IPS-20b (cell line): ENCODE measurements around the gene NEK1.
"Not testable (repeated sequence)": the region's sequence is repeated elsewhere in the genome, so short reads cannot be mapped to it uniquely, and the experiment has no call there.

Experiments
- H3K27ac ChIP-seq: one replicate; pipeline ENCODE4 v1.5.1; 2013; ENCODE audit warnings: low read length
- H3K27me3 ChIP-seq: 2 replicates; pipeline ENCODE4 v1.6.1; 2013; ENCODE audit warnings: mild to moderate bottlenecking, low read length, inconsistent platforms; ENCODE audit not compliant: insufficient read depth
- H3K36me3 ChIP-seq: 2 replicates; pipeline ENCODE4 v1.6.1; 2013; ENCODE audit warnings: low read depth, mild to moderate bottlenecking, inconsistent platforms, low read length, moderate library complexity; ENCODE audit not compliant: insufficient read depth
- H3K4me1 ChIP-seq: 2 replicates; pipeline ENCODE4 v1.6.1; 2013; ENCODE audit warnings: mild to moderate bottlenecking, control low read depth, inconsistent platforms, low read length, moderate library complexity; ENCODE audit not compliant: insufficient read depth
- H3K4me3 ChIP-seq: 2 replicates; pipeline ENCODE4 v1.5.1; 2013; ENCODE audit warnings: mild to moderate bottlenecking, low read length, inconsistent platforms
- H3K9ac ChIP-seq: 2 replicates; pipeline ENCODE4 v1.6.1; 2013; ENCODE audit warnings: low read depth, mild to moderate bottlenecking, inconsistent platforms, low read length, moderate library complexity
- H3K9me3 ChIP-seq: 2 replicates; pipeline ENCODE4 v1.6.1; 2013; ENCODE audit warnings: mild to moderate bottlenecking, low read depth, low read length, inconsistent platforms; ENCODE audit not compliant: insufficient read depth

The NEK1 gene

GRCh38 chr4:169438057-169438480 is 174.3 kb downstream of the NEK1 start:
- H3K9me3 ChIP-seq, result no peaks in the 10 kb centered on the region
- no peak overlapping the region for H3K4me3 ChIP-seq
- H3K4me1 ChIP-seq, result no peaks in the 10 kb centered on the region
- no peaks in the 10 kb centered on the region for H3K27me3 ChIP-seq
- H3K27ac ChIP-seq, result no peak overlapping the region
- H3K9ac ChIP-seq, result no peak overlapping the region
- H3K36me3 ChIP-seq, result no peaks in the 10 kb centered on the region

DNA sequence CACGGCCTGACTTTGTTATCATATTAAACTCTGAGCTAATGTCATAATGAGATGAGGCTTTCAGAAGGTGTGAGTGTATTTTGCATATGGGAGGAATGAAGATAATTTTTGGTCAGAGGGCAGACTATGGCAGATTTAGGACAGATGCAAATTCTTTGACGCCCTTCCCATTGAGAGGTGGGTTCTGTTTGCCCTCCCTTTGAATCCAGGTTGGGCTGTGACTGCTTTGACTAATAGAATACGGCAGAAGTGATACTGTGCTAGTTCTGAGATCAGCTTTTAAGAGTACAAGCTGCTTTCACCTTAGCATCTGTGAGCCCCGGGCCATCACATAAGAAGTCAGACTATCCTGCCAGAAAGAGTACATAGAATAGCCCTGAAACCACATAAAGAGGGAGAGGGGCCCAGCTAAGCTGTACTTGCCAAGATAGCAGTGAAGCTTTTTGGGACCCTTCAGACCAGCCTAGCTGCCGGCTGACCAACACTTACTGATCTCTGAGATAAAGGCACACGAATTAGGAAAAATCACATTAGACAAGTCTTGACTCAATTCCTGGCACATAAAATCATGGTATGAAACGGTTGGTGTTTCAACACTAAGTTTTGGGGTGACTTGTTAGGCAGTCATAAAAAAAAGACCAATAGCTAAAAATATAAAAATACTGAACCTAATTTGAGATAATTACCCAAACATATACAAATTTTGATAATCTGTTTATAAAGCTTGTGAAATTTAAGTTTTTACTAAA is 174.9 kb downstream of the NEK1 start:
- Histone ChIP-seq H3K4me3 (no peak overlapping the region), H3K27me3 (no peaks in the 10 kb centered on the region), H3K4me1 (no peaks in the 10 kb centered on the region), H3K9me3 (no peaks in the 10 kb centered on the region), H3K27ac (no peak overlapping the region), H3K9ac (no peak overlapping the region), H3K36me3 (no peaks in the 10 kb centered on the region)

DNA sequence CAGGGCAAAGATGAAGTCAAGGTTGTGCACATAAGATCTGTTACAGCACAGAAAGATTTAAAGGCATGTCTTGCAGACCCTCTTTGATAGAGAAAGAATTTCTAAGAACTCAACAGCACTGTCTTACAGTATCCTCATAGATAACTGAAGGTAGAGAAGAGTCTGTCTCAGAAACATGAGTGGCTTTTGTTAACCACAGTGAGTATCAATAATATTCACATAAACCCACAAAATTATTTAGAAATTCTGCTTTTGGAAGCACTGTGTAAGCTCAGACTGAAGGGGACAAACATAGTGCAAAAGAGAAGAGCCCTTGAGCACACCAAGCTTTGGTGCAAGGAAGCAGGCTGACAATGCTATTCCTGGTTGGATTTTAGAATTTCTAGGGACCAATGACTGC is 175.6 kb downstream of the NEK1 start:
- no peak overlapping the region for H3K4me3 ChIP-seq
- H3K4me1 ChIP-seq, result no peaks in the 10 kb centered on the region
- no peak overlapping the region for H3K9ac ChIP-seq
- H3K9me3 ChIP-seq, result no peaks in the 10 kb centered on the region
- H3K27ac ChIP-seq, result no peak overlapping the region
- H3K36me3 ChIP-seq, result no peaks in the 10 kb centered on the region
- no peaks in the 10 kb centered on the region for H3K27me3 ChIP-seq

DNA sequence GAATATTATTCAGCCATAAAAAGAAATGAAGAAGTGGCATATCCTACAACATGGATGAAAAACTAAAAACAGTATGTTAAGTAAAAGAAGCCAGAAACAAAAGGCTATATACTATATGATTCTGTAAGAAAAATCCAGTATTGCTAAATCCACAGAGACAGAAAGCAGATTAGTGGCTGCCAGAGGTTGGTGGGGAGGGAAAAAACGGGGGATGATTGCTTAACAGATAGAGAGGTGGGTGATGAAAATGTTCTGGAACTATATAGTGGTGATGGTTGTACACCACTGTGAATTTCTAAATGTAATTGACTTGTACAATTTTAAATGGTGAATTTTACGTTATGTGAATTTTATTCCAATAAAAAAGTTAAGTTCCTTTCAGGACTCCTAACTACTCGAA is 184.0 kb downstream of the NEK1 start:
- Histone ChIP-seq H3K27me3 (no peaks in the 10 kb centered on the region), H3K4me3 (no peak overlapping the region), H3K4me1 (no peaks in the 10 kb centered on the region), H3K9me3 (no peaks in the 10 kb centered on the region), H3K27ac (no peak overlapping the region), H3K36me3 (0 out of 2 replicates have a peak, but pooled peaks cover 11% of the 10 kb centered on the region), H3K9ac (no peak overlapping the region)

DNA sequence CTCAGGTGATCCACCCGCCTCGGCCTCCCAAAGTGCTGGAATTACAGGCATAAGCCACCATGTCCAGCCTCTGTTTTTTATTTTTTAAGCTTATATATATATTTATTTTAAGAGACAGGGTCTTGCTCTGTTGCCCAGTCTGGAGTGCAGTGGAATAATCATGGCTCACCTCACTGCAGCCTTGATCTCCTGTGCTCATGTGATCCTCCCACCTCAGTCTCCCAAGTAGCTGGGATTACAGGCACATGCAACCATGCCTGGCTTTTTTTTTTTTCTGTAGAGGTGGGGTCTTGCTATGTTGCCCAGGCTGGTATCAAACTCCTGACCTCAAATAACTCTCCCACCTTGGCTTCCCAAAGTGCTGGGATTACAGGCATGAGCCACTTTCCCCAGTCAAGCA is 184.7 kb downstream of the NEK1 start:
- H3K9ac ChIP-seq, H3K9me3 ChIP-seq: not testable (repeated sequence)

DNA sequence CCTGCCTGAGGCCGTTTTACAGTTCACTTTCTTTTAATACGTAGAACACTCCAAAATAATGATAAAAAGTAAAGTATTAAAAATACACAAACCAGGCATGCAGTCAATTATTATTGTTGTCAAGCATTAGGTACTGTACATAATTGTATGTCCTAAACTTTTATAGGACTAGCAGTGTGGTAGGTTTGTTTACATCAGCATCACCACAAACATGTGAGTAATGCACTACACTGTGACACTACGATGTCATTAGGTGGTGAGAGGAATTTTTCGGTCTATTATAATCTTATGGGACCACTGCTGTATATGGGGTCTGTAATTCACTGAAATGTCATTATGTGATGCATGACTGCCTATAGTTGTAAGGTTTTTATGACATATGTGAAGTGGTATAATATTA is 192.1 kb downstream of the NEK1 start:
- Histone ChIP-seq H3K36me3 (0 out of 2 replicates have a peak, but pooled peaks cover 11% of the 10 kb centered on the region), H3K27me3 (no peaks in the 10 kb centered on the region), H3K4me1 (0 out of 2 replicates have a peak, but pooled peaks cover 4% of the 10 kb centered on the region), H3K9ac (no peak overlapping the region), H3K4me3 (no peak overlapping the region), H3K9me3 (no peaks in the 10 kb centered on the region), H3K27ac (no peak overlapping the region)

More for the DNA sequence above, 184.7 kb downstream of the NEK1 start:
- 0 out of 2 replicates have a peak, but pooled peaks cover 11% of the 10 kb centered on the region for H3K36me3 ChIP-seq
- H3K4me3 ChIP-seq, H3K27me3 ChIP-seq, H3K4me1 ChIP-seq, H3K27ac ChIP-seq: not testable (repeated sequence)

GRCh38 chr4:169418846-169419245 is 193.5 kb downstream of the NEK1 start:
- Histone ChIP-seq H3K4me1 (0 out of 2 replicates have a peak, but pooled peaks cover 4% of the 10 kb centered on the region), H3K9me3 (no peaks in the 10 kb centered on the region), H3K27ac (no peak overlapping the region), H3K9ac (no peak overlapping the region), H3K27me3 (no peaks in the 10 kb centered on the region), H3K36me3 (no peaks in the 10 kb centered on the region), H3K4me3 (no peak overlapping the region)

GRCh38 chr4:169417629-169418282 is 194.6 kb downstream of the NEK1 start:
- Histone ChIP-seq H3K36me3 (no peaks in the 10 kb centered on the region), H3K9me3 (no peaks in the 10 kb centered on the region), H3K27ac (no peak overlapping the region), H3K9ac (no peak overlapping the region), H3K4me1 (0 out of 2 replicates have a peak, but pooled peaks cover 4% of the 10 kb centered on the region), H3K4me3 (no peak overlapping the region), H3K27me3 (no peaks in the 10 kb centered on the region)

GRCh38 chr4:169416997-169417396 is 195.4 kb downstream of the NEK1 start:
- Histone ChIP-seq H3K27me3 (no peaks in the 10 kb centered on the region), H3K27ac (no peak overlapping the region), H3K9me3 (no peaks in the 10 kb centered on the region), H3K4me3 (no peak overlapping the region), H3K36me3 (no peaks in the 10 kb centered on the region), H3K9ac (no peak overlapping the region), H3K4me1 (peaks cover 7% of the 10 kb centered on the region; the same call in 1 of the 2 replicates)

GRCh38 chr4:169416461-169416860 is 195.9 kb downstream of the NEK1 start:
- no peak overlapping the region for H3K9ac ChIP-seq
- no peaks in the 10 kb centered on the region for H3K36me3 ChIP-seq
- no peaks in the 10 kb centered on the region for H3K9me3 ChIP-seq
- H3K4me3 ChIP-seq, result no peak overlapping the region
- no peak overlapping the region for H3K27ac ChIP-seq
- no peaks in the 10 kb centered on the region for H3K27me3 ChIP-seq
- peaks cover 7% of the 10 kb centered on the region; the same call in 1 of the 2 replicates for H3K4me1 ChIP-seq

DNA sequence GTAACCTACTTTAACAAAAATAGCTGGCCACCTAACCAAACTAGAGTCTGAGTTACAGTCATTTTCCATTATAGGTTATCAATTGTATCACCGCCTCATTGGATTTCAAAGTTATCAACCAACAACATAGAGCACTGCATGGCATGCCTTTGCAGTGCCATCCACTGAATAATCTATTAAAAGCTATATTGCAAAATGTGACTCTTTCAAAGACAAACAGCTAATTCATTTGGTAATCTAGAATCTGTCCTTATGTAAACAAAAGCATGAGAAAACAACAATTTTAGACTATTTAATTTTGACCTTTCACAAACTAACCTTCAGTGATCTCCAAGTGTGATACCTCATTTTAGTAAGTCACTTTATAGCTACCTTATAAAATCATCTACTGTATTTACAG is 197.5 kb downstream of the NEK1 start:
- H3K9me3 ChIP-seq, result no peaks in the 10 kb centered on the region

GRCh38 chr4:169412046-169412445 is 200.3 kb downstream of the NEK1 start:
- Histone ChIP-seq H3K9ac (no peak overlapping the region), H3K9me3 (no peaks in the 10 kb centered on the region), H3K36me3 (no peaks in the 10 kb centered on the region), H3K27ac (no peak overlapping the region), H3K4me3 (no peak overlapping the region), H3K4me1 (peaks cover 7% of the 10 kb centered on the region; the same call in 1 of the 2 replicates), H3K27me3 (no peaks in the 10 kb centered on the region)

More for the DNA sequence above, 197.5 kb downstream of the NEK1 start:
- no peak overlapping the region for H3K27ac ChIP-seq
- no peak overlapping the region for H3K4me3 ChIP-seq
- H3K9ac ChIP-seq, result no peak overlapping the region
- no peaks in the 10 kb centered on the region for H3K27me3 ChIP-seq
- no peaks in the 10 kb centered on the region for H3K36me3 ChIP-seq
- H3K4me1 ChIP-seq, result peaks cover 10% of the 10 kb centered on the region; the same call in 1 of the 2 replicates
